ENCODE measurements around the gene RASGRF1.
A peak's percentile ranks its signal among the peaks of the same experiment; 100 is the strongest.

Gene RASGRF1

DNA sequence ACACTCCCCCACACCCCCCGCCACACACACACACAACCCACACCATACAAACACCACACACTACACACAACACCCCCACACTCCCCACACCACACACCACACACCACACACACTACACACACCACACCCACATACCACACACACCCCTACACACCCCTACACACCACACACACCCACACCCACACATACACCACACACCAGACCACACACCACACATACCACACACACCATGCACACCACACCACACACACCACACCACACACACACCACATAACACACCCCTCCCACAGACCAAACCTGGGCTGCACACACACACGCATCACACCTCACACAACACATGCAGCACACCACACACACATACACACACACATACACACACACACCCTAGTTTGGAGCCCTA is 1.8 kb upstream of the RASGRF1 start (continued):
- TF ChIP-seq ZNF521 (tag by site-specific recombination; IDR thresholded peaks at IDR 0.05) = peak; percentile 75; the same call in 1 of the 2 replicates
- TF ChIP-seq ZFHX2 (tag by site-specific recombination; conservative IDR thresholded peaks at IDR 0.05) = peak; percentile 91
- no peak for TF ChIP-seq ZNF76 (tag by site-specific recombination; IDR thresholded peaks at IDR 0.05; ENCODE audit: borderline replicate concordance, low read depth)
- no peak for TF ChIP-seq ZNF140 (tag by site-specific recombination; IDR thresholded peaks at IDR 0.05)

DNA sequence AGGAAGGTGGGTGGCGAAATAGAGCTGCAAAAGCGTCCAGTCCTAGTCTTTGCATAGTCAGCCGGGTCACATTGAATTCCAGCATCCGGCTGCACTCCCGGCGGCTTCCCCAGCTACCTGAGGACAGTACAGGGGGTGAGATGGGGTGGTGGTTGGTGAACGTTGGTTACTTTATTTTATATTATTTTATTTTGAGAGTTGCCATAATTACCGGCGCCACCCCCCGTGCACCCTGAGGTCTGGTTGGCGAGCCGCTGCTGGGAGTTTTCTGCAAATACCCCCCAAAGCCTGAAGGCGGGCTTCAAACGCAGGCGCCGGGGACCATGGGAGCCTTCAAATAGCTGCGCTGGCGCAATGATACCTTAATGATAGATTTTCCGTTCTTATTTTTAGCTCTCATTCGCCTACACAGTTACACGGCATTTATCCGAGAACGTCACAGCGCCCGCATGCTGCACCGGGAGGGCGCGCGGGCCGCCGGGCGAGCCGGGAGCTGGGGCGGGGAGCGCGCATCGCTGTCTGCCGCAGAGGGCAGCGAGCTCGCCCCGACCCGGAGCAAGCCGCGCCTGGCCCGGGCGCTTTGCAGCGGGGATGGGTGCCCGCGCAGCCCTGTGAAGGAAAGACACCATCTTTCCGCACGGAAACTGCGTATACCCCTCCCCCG is 756 bp upstream of the RASGRF1 start:
- TF ChIP-seq ZNF600 (tag by site-specific recombination; IDR thresholded peaks at IDR 0.05) (0 out of 2 replicates have a peak, but pooled peaks have one; percentile 24), ZNF654 (tag by site-specific recombination; IDR thresholded peaks at IDR 0.05; ENCODE audit: low read depth) (no peak), ZBTB8A (tag by site-specific recombination; IDR thresholded peaks at IDR 0.05) (peak; percentile 86), GLIS1 (tag by site-specific recombination; IDR thresholded peaks at IDR 0.05) (peak; percentile 44; the same call in 1 of the 2 replicates), ZNF335 (tag by site-specific recombination; conservative IDR thresholded peaks at IDR 0.05) (0 out of 2 replicates have a peak, but pooled peaks have one; percentile 9), ZNF248 (tag by site-specific recombination; IDR thresholded peaks at IDR 0.05) (no peak), ZFP3 (tag by site-specific recombination; IDR thresholded peaks at IDR 0.05; ENCODE audit: low read depth) (no peak), EGR2 (tag by site-specific recombination; IDR thresholded peaks at IDR 0.05; ENCODE audit: low read depth) (no peak), ZNF501 (tag by site-specific recombination; IDR thresholded peaks at IDR 0.05) (no peak), GLIS2 (tag by site-specific recombination; IDR thresholded peaks at IDR 0.05) (peak; percentile 51; the same call in 1 of the 2 replicates), ZNF670 (tag by site-specific recombination; IDR thresholded peaks at IDR 0.05; ENCODE audit: low read depth) (no peak)
- TF ChIP-seq, protein P1, sequence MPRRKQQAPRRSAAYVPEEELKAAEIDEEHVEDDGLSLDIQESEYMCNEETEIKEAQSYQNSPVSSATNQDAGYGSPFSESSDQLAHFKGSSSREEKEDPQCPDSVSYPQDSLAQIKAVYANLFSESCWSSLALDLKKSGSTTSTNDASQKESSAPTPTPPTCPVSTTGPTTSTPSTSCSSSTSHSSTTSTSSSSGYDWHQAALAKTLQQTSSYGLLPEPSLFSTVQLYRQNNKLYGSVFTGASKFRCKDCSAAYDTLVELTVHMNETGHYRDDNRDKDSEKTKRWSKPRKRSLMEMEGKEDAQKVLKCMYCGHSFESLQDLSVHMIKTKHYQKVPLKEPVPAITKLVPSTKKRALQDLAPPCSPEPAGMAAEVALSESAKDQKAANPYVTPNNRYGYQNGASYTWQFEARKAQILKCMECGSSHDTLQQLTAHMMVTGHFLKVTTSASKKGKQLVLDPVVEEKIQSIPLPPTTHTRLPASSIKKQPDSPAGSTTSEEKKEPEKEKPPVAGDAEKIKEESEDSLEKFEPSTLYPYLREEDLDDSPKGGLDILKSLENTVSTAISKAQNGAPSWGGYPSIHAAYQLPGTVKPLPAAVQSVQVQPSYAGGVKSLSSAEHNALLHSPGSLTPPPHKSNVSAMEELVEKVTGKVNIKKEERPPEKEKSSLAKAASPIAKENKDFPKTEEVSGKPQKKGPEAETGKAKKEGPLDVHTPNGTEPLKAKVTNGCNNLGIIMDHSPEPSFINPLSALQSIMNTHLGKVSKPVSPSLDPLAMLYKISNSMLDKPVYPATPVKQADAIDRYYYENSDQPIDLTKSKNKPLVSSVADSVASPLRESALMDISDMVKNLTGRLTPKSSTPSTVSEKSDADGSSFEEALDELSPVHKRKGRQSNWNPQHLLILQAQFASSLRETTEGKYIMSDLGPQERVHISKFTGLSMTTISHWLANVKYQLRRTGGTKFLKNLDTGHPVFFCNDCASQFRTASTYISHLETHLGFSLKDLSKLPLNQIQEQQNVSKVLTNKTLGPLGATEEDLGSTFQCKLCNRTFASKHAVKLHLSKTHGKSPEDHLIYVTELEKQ (tag by site-specific recombination; IDR thresholded peaks at IDR 0.05; ENCODE audit: borderline replicate concordance) = no peak
- TF ChIP-seq, protein P2, sequence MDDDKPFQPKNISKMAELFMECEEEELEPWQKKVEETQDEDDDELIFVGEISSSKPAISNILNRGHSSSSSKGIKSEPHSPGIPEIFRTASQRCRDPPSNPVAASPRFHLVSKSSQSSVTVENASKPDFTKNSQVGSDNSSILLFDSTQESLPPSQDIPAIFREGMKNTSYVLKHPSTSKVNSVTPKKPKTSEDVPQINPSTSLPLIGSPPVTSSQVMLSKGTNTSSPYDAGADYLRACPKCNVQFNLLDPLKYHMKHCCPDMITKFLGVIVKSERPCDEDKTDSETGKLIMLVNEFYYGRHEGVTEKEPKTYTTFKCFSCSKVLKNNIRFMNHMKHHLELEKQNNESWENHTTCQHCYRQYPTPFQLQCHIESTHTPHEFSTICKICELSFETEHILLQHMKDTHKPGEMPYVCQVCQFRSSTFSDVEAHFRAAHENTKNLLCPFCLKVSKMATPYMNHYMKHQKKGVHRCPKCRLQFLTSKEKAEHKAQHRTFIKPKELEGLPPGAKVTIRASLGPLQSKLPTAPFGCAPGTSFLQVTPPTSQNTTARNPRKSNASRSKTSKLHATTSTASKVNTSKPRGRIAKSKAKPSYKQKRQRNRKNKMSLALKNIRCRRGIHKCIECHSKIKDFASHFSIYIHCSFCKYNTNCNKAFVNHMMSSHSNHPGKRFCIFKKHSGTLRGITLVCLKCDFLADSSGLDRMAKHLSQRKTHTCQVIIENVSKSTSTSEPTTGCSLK (tag by site-specific recombination; IDR thresholded peaks at IDR 0.05) = no peak
- H3K4me3 ChIP-seq (ENCODE audit: low read depth, low read length) = peak overlapping the region; percentile 3
- no peaks in the 10 kb centered on the region for H3K9me3 ChIP-seq (ENCODE audit: control insufficient read depth, insufficient read depth, low read depth, low read length)
- H3K27ac ChIP-seq (ENCODE audit: extremely low read depth, low read depth, low read length) = no peak overlapping the region; the same call in 1 of the 2 replicates
- no peaks in the 10 kb centered on the region for H3K36me3 ChIP-seq (ENCODE audit: control insufficient read depth in 2 of 2, insufficient read depth in 1 of 2, low read length in 2 of 2)
- CTCF ChIA-PET = interaction anchor here (0.7 to 0.8 kb wide), 2 partner anchors 12 to 13 kb away, joined by 3 read pairs; no protein-coding TSS in a partner anchor
- peaks cover 6% of the 10 kb centered on the region; the same call in 1 of the 2 replicates for H3K4me1 ChIP-seq (ENCODE audit: control insufficient read depth, insufficient read depth, low read length)
- POLR2A ChIA-PET = interaction anchor here (0.8 kb wide), 1 partner anchor 284 kb away, joined by 6 read pairs; no protein-coding TSS in a partner anchor

All from HEK293 (cell line).